NCI-H2107 treated with DMSO at 0.1 percent for 48 hours (cell line): ENCODE results near the gene IL4R.
"Not testable (repeated sequence)": the region's sequence is repeated elsewhere in the genome, so short reads cannot be mapped to it uniquely, and the experiment has no call there.

Experiments
- DNase-seq: peaks from one replicate; lab custom pipeline; 2025; ENCODE audit not compliant: unreplicated experiment; lab: John Stamatoyannopoulos, UW

Gene IL4R

DNA sequence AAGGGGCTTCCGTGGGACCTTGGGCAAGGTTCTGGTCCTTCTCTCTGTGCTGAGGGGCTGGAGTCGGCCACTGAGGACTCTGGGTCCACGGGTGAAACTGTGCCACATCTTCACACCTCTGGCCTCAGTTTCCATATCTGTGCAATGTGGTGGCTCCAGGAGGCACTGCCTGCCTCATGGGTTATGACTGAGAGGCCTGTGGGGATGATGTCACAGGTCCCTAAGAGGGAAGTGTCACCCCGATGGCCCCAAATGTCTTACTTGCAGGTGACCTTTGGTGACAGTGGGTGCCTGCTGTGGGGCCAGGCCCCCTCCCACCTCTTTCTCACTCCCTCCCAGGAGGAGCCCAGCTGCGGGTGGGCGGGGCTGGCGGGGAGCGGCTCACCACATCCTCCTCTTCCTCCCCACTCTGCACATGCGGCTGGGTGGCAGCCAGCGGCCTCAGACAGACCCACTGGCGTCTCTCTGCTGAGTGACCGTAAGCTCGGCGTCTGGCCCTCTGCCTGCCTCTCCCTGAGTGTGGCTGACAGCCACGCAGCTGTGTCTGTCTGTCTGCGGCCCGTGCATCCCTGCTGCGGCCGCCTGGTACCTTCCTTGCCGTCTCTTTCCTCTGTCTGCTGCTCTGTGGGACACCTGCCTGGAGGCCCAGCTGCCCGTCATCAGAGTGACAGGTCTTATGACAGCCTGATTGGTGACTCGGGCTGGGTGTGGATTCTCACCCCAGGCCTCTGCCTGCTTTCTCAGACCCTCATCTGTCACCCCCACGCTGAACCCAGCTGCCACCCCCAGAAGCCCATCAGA lies 88.2 kb downstream of the IL4R start, which contains the start of gene IL21R:
IL21R (plus strand) TSS at position 407 of the 801 bp plus-strand sequence. CDS start 27,898 bp downstream, outside the sequence.
- DNase-seq: no peak

GRCh38 chr16:27402569-27402963 lies 88.8 kb downstream of the IL4R start:
- DNase-seq: no peak

DNA sequence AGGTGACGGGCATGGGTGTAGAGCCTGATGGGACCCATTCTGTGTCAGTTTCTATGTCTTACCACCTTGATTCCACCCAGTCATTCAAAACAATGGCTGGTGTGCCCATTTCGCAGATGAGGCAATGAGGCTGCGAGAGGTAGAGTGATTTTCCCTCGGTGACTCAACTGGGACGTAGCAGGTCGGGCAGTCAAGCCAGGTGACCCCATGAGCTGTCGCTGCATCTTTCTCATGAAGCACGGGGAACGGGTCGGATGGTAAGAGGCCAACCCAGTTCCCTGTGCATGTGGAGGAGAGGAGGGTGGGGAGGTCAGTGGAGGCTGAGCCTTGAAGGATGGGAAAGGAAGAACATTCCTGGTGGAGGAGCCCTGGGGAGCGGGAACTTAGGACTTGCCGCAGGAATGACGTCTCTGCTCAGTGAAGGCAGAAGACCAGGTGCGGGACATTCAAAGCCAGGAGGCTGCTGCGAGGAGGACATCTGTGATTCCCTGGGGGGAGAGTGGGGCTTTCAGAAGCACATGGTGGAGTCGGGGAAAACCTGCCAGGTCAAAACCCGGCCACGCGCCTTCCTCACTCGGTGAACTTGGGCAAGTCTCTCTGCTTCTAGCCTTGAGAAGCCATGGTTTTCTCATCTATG lies 89.3 kb downstream of the IL4R start:
- no peak for DNase-seq

DNA sequence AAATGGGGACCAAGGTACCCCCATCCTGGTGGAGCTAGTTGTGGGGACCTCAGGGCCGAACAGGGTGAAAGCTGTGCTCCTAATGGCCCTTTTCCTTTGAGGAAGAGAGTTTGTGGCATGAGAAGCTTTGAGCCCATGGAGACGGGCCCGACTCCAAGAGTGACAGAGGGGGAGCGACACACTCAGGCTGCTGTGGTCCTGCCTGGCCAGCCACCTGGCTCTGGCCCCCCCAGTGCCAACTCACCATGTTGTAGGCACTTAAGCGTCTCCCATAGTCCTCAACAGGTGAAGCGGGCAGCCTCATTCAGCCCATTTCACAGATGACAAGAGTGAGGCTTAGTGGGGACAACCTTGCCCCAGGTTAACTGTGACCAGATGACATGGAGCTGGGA lies 89.8 kb downstream of the IL4R start:
- no peak for DNase-seq

GRCh38 chr16:27404163-27404823 lies 90.5 kb downstream of the IL4R start:
- DNase-seq: no peak

GRCh38 chr16:27405546-27406451 lies 92.0 kb downstream of the IL4R start:
- no peak for DNase-seq

DNA sequence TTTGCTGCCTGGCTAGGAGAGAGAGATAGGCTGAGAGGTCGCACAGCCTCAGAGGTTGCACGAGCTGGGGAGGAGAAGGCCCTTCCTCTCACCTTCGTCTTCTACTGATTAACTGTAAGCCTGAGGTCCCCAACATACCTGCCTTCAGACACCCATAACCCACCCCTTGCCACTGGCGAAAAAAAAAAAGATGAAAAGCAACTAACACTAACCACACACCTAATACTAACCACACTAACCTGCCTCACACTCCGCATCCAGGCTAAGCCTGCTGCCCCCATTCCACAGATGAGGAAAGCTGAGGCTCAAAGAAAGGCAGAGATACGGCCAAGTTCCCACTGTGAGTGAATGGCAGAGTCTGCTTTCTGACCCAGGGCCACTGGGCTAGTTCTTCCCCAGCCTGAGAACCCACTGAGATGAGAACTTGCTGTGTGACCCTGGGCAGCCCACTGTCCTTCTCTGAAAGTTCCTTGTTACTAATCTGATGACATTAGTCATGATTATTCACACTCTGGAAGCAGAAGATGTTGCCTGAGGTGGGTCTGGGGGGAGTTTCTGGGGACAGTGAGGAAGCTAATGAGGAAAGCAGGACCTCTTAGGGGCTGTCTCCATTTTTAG lies 92.8 kb downstream of the IL4R start:
- no peak for DNase-seq

- no peak for DNase-seq
These were observed 93.4 kb downstream of the IL4R start for GRCh38 chr16:27407133-27407532.

GRCh38 chr16:27408012-27408601 lies 94.3 kb downstream of the IL4R start:
- no peak for DNase-seq

DNA sequence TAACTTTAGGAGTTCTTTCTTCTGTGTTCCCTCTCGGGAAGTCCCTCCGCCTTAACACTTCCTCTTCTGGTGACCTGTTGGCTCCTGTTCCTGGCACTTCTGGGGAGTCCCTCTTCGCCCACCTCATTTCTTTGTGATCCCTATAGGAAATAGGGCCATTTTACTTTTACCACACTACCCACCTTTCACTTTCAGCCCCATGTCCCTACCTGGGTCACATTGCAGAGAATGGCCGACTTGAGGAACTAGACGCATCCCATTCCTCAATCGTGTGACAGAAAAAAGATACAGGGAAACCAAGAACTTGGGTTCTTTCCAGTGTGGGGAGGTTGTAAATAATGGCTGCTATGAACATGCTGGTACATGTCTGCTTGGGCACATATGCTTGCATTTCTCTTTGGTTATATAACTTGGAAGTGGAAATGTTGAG lies 94.8 kb downstream of the IL4R start:
- no peak for DNase-seq

DNA sequence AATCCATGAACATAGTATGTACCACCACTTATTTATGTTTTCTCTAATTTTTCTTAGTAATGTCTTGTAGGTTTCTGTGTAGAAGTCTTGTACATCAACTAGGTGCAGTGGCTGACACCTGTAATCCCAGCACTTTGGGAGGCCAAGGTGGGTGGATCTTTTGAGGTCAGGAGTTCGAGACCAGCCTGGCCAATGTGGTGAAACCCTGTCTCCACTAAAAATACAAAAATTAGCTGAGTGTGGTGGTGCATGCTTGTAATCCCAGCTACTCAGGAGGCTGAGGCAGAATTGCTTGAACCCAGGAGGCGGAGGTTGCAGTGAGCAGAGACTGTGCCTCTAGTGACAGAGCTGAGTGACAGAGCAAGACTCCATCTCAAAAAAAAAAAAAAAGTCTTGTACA lies 96.2 kb downstream of the IL4R start:
- DNase-seq: not testable (repeated sequence)

GRCh38 chr16:27410761-27411160 lies 97.0 kb downstream of the IL4R start:
- DNase-seq: no peak

- DNase-seq: no peak
These were observed 100.2 kb downstream of the IL4R start for GRCh38 chr16:27413956-27414355.
